GM18517 (cell line): ENCODE measurements around the gene CD164L2.
"Not testable (repeated sequence)": the region's sequence is repeated elsewhere in the genome, so short reads cannot be mapped to it uniquely, and the experiment has no call there.

ENCODE experiments used
- ATAC-seq: cut with Tn5 transposase; IDR thresholded peaks from one replicate; pipeline ENCODE4 v1.9.1; 2021; ENCODE audit warnings: mild to moderate bottlenecking, moderate library complexity; ENCODE audit not compliant: unreplicated experiment

Gene CD164L2

GRCh38 chr1:27383039-27383605 is at the start of gene CD164L2:
Gene CD164L2 (minus strand): TSS chr1:27383333. CDS start chr1:27383239, 94 bp downstream.
- no peak for ATAC-seq

- ATAC-seq, result not testable (repeated sequence)
Measured at GRCh38 chr1:27432725-27433124, 49.6 kb upstream of the CD164L2 start.

GRCh38 chr1:27431601-27431940 is 48.4 kb upstream of the CD164L2 start:
- no peak for ATAC-seq

GRCh38 chr1:27430903-27431600 is 47.9 kb upstream of the CD164L2 start:
- no peak for ATAC-seq

- no peak for ATAC-seq
Measured at GRCh38 chr1:27429029-27429425, 45.9 kb upstream of the CD164L2 start.

- no peak for ATAC-seq
Measured at GRCh38 chr1:27428316-27429028, 45.3 kb upstream of the CD164L2 start.

- no peak for ATAC-seq
Measured at GRCh38 chr1:27427816-27428315, 44.7 kb upstream of the CD164L2 start.

GRCh38 chr1:27427329-27427728 is 44.2 kb upstream of the CD164L2 start:
- ATAC-seq, result no peak

GRCh38 chr1:27423709-27424108 is 40.6 kb upstream of the CD164L2 start:
- no peak for ATAC-seq

- ATAC-seq, result peak; percentile 62
Measured at GRCh38 chr1:27418326-27419185, 35.4 kb upstream of the CD164L2 start.

GRCh38 chr1:27417713-27418112 is 34.6 kb upstream of the CD164L2 start:
- ATAC-seq, result no peak

GRCh38 chr1:27416387-27417111 is 33.4 kb upstream of the CD164L2 start:
- no peak for ATAC-seq

GRCh38 chr1:27414091-27414490 is 31.0 kb upstream of the CD164L2 start:
- ATAC-seq, result no peak

GRCh38 chr1:27413004-27413403 is 29.9 kb upstream of the CD164L2 start:
- ATAC-seq, result no peak

- ATAC-seq, result no peak
Measured at GRCh38 chr1:27412502-27412901, 29.4 kb upstream of the CD164L2 start.

GRCh38 chr1:27410709-27411108 is 27.6 kb upstream of the CD164L2 start:
- ATAC-seq, result no peak

GRCh38 chr1:27409669-27410068 is 26.5 kb upstream of the CD164L2 start:
- ATAC-seq, result no peak

GRCh38 chr1:27408151-27408550 is 25.0 kb upstream of the CD164L2 start:
- no peak for ATAC-seq

- not testable (repeated sequence) for ATAC-seq
Measured at GRCh38 chr1:27406791-27407190, 23.7 kb upstream of the CD164L2 start.

GRCh38 chr1:27406362-27406680 is 23.2 kb upstream of the CD164L2 start:
- no peak for ATAC-seq
